Small intestine (tissue), 7 donors: ENCODE data around the gene SLC41A3. TPM values are rescaled to one million over a fixed set of nuclear protein-coding genes. Genes with fewer than 3 reads are reported as not detected.
A peak's percentile ranks its signal among the peaks of the same experiment; 100 is the strongest.
"Not testable (repeated sequence)": the region's sequence is repeated elsewhere in the genome, so short reads cannot be mapped to it uniquely, and the experiment has no call there.

Source experiments
- DNase-seq, 2 donors: peaks; one replicate each; pipeline versions ENCODE4 v3.0.0 to v3.0.0-alpha.2; 2013
- FAIRE-seq: peaks from 2 replicates; lab custom pipeline; 2012; peaks lifted over from hg19 to GRCh38; lab: Jason Lieb, UNC
- H3K27ac ChIP-seq, 3 donors: one replicate each; pipeline ENCODE4 v1.5.1; 2013; ENCODE audit warnings: low read length in 2 of 3, mild to moderate bottlenecking in 2 of 3, control low read depth in 1 of 3, inconsistent platforms in 1 of 3, low read depth in 1 of 3, moderate library complexity in 1 of 3
- H3K27me3 ChIP-seq, 3 donors: one replicate each; pipeline ENCODE4 v1.6.1; 2013; ENCODE audit warnings: low read length in 3 of 3, inconsistent platforms in 1 of 3; ENCODE audit not compliant: control insufficient read depth in 3 of 3, insufficient read depth in 3 of 3
- H3K36me3 ChIP-seq, 3 donors: one replicate each; pipeline ENCODE4 v1.6.1; 2013; ENCODE audit warnings: low read length in 3 of 3, inconsistent platforms in 1 of 3, low read depth in 1 of 3, mild to moderate bottlenecking in 1 of 3, moderate library complexity in 1 of 3; ENCODE audit not compliant: control insufficient read depth in 3 of 3, insufficient read depth in 2 of 3
- H3K4me1 ChIP-seq, 3 donors: one replicate each; pipeline ENCODE4 v1.6.1; 2013; ENCODE audit warnings: low read length in 2 of 3, inconsistent platforms in 1 of 3, low read depth in 1 of 3, mild to moderate bottlenecking in 1 of 3, moderate library complexity in 1 of 3; ENCODE audit not compliant: control insufficient read depth in 3 of 3, insufficient read depth in 2 of 3
- H3K4me3 ChIP-seq, 3 donors: one replicate each; pipeline ENCODE4 v1.5.1; 2013; ENCODE audit warnings: low read length in 3 of 3, control low read depth in 1 of 3, inconsistent platforms in 1 of 3, low read depth in 1 of 3, mild to moderate bottlenecking in 1 of 3, moderate library complexity in 1 of 3
- H3K9me3 ChIP-seq, 2 donors: one replicate each; pipeline ENCODE4 v1.6.1; 2013; ENCODE audit warnings: low read depth in 1 of 2, low read length in 1 of 2; ENCODE audit not compliant: control insufficient read depth in 2 of 2, insufficient read depth in 1 of 2
- WGBS, 3 donors: extraction: QIAGEN DNeasy Blood & Tissue Kit; methylation state at CpG; one replicate each; pipeline ENCODE4 v1.1.7; 2013; 5-methylcytosine and 5-hydroxymethylcytosine counted together
- polyA plus RNA-seq, 4 donors: library from polyadenylated mRNA; stranded (reverse) in 3 of 4; unstranded in 1 of 4; fragments of 200-250 nt in 3 of 4; fragments of 120-200 nt in 1 of 4; gene quantifications; one replicate each; pipeline versions ENCODE4 v1.2.1 to v1.2.3, GENCODE V29; 2013
- donor health status: healthy with polysubstance abuse.
- donor health status: control.
- donor health status: control.
- donor health status: Bipolar disorder and iron deficiency.
- donor health status: healthy.

SLC41A3 gene
- polyA plus RNA-seq, 4 donors, result 31.4 to 46.1 (median 36.3) TPM

DNA sequence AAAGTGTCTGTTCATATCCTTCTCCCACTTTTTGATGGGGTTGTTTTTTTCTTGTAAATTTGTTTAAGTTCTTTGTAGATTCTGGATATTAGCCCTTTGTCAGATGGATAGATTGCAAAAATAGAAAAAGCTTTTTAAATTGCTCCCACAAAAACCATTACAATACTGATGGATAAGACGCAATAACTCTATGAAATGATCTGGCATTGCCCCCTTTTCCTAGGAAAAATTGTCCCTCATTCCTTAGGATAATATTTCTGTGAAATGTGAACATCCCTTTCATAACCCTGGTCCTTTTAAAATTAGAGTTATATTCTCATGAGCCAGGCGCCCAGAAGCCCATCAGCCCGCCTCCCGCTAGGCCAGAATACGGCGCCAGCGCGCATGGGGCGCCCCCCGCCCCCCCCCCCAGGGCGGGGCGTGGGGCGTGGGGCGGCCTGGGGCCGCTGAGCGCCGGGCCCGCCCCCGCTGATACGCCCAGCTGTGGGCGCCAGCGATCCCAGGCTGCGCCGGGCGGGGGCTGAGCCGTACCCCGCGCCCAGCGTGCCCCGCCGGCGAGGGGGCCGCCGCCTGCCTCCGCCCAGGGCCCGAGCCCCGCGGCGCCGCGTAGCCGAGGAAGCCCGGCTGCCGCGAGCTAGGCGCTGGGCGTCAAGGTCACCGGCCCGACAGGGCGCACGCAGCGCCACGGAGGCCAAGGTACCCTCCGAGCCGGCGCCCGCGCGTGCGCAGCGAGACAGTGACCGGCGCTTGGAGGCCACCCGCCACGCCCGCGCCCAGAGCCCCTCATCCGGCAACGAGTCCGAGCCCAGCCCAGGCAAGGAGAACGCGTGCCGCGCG lies 126.0 kb downstream of the SLC41A3 start:
- Histone ChIP-seq H3K9me3 (no peaks in the 10 kb centered on the region), H3K4me1 (no peaks in the 10 kb centered on the region), H3K4me3 (no peak overlapping the region), H3K36me3 (no peaks in the 10 kb centered on the region), H3K27me3 (peaks cover 0 to 9% (median 7%) of the 10 kb centered on the region in 3 donors), H3K27ac (no peak overlapping the region)
- DNase-seq (peak in 1 of 2 donors; percentile 11), FAIRE-seq (no peak)
- 9 to 25% (median 11%) methylated on average over 25 to 75 of the region's 75 CpGs for WGBS, 3 donors

DNA sequence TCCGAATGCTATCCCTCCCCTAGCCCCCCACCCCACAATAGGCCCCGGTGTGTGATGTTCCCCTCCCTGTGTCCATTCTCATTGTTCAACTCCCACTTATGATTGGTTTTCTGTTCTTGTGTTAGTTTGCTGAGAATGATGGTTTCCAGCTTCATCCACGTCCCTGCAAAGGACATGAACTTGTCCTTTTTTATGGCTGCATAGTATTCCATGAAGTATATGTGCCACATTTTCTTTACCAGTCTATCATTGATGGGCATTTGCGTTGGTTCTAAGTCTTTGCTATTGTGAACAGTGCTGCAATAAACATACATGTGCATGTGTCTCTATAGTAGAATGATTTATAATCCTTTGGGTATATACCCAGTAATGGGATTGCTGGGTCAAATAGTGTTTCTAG lies 126.9 kb downstream of the SLC41A3 start:
- not testable (repeated sequence) for H3K27ac ChIP-seq, H3K27me3 ChIP-seq, FAIRE-seq, DNase-seq, H3K4me1 ChIP-seq, H3K36me3 ChIP-seq, H3K4me3 ChIP-seq, H3K9me3 ChIP-seq
- WGBS, 3 donors, result 88 to 93% (median 89%) methylated on average over 4 of the region's 4 CpGs

Other genes starting within 250 kb of the SLC41A3 start
- under 1 TPM in 2 of 4 donors, not detected in 2; 0.06 to 0.07 TPM for gene ROPN1B, start 114.9 kb downstream of the SLC41A3 start, polyA plus RNA-seq
- 10 to 100 TPM in 1 of 4 donors, 1 to 10 TPM in 1, under 1 TPM in 2; 0.27 to 58.7 (median 2.5) TPM for gene ALDH1L1, start 96.5 kb upstream of the SLC41A3 start, polyA plus RNA-seq